LNCAP (cell line): ENCODE data around the gene DDX42.

Source experiments
- CTCF ChIP-seq: fragments of 450-650 bp; IDR thresholded peaks from 2 replicates; pipeline ENCODE4 v1.5.1; 2017; ENCODE audit warnings: mild to moderate bottlenecking

The DDX42 gene

DNA sequence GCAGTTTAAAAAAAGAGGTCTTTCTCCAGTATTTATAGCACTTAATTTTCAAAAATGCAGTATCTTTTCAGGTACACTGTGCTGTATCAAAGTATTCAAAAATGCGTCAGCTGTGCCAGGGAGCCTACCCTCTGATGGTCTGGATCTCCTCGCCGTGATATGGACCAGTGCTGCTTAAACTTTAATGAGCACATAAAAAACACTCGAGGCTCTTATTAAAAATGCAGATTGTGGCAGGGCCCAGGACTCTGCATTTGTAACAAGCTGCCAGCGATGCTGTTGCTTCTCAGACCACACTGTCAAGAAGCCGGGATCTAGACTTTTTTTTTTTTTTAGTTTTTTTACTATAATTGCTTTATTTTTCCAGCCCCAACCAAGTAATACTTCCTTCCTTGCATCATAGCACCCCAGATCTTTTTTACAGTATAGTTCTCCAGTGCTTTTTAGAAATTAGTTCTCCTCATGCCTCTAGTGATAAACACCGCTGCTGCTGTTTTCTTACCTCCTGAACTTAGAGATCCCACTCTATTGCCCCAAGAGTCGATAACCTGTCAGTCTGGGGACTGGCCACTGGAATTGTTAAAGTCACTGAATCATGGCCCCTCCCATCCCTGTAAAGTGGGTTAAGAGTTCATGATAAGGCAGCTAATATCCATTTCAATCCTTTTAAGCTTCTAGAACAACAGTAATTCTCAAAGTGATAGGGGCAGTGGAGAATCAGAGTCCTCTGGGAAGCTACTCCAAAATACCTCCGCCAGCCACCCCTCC lies 70.1 kb downstream of the DDX42 start:
- TF ChIP-seq CTCF = no peak

- no peak for TF ChIP-seq CTCF
These were observed 71.5 kb downstream of the DDX42 start for GRCh38 chr17:63845509-63845908.

DNA sequence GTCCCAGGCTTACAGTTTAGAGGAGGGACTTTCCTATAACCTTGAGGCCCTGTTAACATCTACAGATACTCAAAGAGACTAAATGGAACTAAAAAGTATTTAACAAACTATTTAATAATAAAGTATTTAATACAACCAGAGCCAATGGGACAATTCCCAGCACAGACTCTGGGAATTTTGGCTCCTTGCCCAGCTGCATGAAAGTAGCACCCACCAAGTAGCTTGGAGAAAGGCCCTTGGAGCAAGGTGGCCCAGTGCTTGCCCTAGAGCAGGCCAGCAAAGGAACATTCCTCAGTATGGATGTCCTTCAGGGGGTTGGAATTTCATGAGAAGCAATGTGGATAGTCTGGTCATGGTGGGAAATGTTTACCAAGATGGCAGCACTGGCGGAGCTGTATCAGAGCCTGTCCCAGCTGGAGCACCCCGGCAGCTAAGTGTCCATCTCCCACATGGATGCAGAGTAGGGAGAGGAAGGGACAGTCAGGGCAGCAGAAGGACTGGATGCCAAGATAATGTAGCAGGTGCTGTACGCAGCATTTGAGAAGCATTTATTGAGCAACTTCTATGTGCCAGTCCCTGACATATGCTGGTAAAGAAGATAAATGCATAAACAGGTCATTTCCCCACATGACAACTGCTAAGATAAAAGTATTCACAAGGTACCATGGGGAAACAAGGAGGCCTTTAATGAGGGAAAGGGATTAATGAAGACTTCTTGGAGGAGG lies 73.7 kb downstream of the DDX42 start:
- no peak for TF ChIP-seq CTCF

- no peak for TF ChIP-seq CTCF
These were observed 75.1 kb downstream of the DDX42 start for GRCh38 chr17:63848834-63849689.

DNA sequence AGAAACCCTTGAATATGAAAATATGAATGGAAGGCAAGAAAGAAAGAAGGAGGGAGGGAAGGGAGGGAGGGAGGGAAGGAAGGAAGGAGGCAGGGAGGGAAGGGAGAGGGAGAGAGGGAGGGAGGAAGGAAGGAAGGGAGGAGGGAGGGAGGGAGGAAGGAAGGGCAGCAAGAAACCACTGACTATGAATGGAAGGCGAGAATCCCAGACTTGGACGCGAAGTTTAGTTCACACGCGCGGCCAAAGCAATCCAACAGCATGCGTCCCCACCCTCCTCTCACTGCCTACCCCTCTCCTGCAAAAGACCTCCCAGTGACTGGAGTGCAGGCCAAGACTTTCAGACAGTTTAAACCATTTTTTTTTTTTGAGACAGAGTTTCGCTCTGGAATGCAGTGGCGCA lies 76.4 kb downstream of the DDX42 start:
- TF ChIP-seq CTCF = no peak

DNA sequence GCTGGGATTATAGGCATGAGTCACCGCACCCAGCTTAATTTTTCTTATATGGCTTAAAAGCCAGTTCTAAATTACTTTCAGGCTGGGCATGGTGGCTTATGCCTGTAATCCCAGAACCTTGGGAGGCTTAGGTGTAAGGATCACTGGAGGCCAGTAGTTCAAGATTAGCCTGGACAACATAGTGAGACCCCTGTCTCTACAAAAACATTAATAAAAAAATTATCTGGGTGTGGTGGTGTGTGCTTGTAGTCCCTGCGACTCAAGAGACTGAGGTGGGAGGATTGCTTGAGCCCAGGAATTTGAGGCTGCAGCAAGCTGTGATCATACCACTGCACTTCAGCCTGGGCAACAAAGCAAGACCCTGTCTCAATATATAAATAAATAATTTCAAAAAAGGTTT lies 79.3 kb downstream of the DDX42 start:
- no peak for TF ChIP-seq CTCF

- TF ChIP-seq CTCF = no peak
These were observed 80.7 kb downstream of the DDX42 start for GRCh38 chr17:63854709-63855108.
